ENCODE data around the gene CFDP1.

Gene CFDP1

DNA sequence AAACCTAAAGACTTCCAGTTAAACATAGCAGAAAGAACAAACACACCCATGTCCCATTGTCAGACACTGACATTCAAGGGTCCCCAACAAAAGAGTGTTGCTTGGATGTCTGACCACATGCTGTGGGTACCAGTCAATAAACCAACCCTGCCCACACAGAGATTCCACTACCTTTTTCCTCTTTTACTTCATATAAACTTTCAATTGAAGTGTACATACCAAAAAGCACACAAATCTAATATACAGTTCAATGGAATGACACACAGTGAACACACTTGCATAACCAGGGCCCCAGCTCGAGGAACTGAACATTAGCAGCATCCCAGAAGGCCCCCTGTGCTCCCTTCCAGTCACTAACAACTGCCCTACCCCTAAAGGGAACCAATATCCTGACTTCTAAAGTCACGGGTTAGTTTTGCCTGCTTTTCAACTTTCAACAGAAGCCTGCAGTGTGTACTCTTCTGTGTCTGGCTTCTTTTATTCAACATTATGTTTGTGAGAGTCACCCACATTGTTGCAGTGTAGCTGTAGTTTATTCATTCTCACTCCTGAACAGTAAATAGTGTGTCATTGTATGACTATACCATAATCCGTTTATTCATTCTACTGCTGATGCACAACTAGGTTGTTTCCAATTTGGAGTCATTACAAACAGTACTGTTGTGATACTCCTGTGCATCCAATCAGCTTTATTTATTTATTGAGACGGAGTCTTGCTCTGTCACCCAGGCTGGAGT lies 18.0 kb downstream of the CFDP1 start (continued):
- no peak for TF ChIP-seq ZNF585B (tag by site-specific recombination; IDR thresholded peaks at IDR 0.05)
- no peak for TF ChIP-seq ZNF2 (tag by site-specific recombination; IDR thresholded peaks at IDR 0.05)
- TF ChIP-seq, protein P1, sequence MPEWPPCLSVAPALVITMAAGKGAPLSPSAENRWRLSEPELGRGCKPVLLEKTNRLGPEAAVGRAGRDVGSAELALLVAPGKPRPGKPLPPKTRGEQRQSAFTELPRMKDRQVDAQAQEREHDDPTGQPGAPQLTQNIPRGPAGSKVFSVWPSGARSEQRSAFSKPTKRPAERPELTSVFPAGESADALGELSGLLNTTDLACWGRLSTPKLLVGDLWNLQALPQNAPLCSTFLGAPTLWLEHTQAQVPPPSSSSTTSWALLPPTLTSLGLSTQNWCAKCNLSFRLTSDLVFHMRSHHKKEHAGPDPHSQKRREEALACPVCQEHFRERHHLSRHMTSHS (tag by site-specific recombination; IDR thresholded peaks at IDR 0.05) = no peak
- TF ChIP-seq ATF2 (tag by site-specific recombination; IDR thresholded peaks at IDR 0.05; ENCODE audit: low read depth) = no peak
- no peak for TF ChIP-seq ZNF549 (tag by site-specific recombination; IDR thresholded peaks at IDR 0.05)
- TF ChIP-seq, protein P2, sequence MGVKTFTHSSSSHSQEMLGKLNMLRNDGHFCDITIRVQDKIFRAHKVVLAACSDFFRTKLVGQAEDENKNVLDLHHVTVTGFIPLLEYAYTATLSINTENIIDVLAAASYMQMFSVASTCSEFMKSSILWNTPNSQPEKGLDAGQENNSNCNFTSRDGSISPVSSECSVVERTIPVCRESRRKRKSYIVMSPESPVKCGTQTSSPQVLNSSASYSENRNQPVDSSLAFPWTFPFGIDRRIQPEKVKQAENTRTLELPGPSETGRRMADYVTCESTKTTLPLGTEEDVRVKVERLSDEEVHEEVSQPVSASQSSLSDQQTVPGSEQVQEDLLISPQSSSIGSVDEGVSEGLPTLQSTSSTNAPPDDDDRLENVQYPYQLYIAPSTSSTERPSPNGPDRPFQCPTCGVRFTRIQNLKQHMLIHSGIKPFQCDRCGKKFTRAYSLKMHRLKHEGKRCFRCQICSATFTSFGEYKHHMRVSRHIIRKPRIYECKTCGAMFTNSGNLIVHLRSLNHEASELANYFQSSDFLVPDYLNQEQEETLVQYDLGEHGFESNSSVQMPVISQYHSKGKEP (tag by site-specific recombination; IDR thresholded peaks at IDR 0.05) = no peak
- TF ChIP-seq ZNF544 (tag by site-specific recombination; IDR thresholded peaks at IDR 0.05) = no peak
- no peak for TF ChIP-seq ZNF558 (tag by site-specific recombination; IDR thresholded peaks at IDR 0.05)
- no peak for TF ChIP-seq ZNF514 (tag by site-specific recombination; IDR thresholded peaks at IDR 0.05)
- no peak for TF ChIP-seq ZNF362 (tag by site-specific recombination; IDR thresholded peaks at IDR 0.05)
- no peak for TF ChIP-seq SP3 (tag by site-specific recombination; IDR thresholded peaks at IDR 0.05)
- no peak for TF ChIP-seq OVOL3 (tag by site-specific recombination; IDR thresholded peaks at IDR 0.05)
- TF ChIP-seq ZNF501 (tag by site-specific recombination; IDR thresholded peaks at IDR 0.05) = no peak

- POLR2A ChIA-PET = no interaction called here
- peaks cover 31 to 36% of the 10 kb centered on the region in 2 experiments; a peak in 2 of 3 replicates for H3K36me3 ChIP-seq (ENCODE audit: control insufficient read depth in 2 of 2, insufficient read depth in 1 of 2, low read length in 2 of 2)
- H3K27ac ChIP-seq (ENCODE audit: extremely low read depth, low read depth, low read length) = no peak overlapping the region
- CTCF ChIA-PET = no interaction called here
- no peaks in the 10 kb centered on the region for H3K9me3 ChIP-seq (ENCODE audit: control insufficient read depth, insufficient read depth, low read depth, low read length)
- peaks cover 3% of the 10 kb centered on the region; the same call in 1 of the 2 replicates for H3K4me1 ChIP-seq (ENCODE audit: control insufficient read depth, insufficient read depth, low read length)
- no peak overlapping the region for H3K4me3 ChIP-seq (ENCODE audit: low read depth, low read length)
- TF ChIP-seq, protein P3, sequence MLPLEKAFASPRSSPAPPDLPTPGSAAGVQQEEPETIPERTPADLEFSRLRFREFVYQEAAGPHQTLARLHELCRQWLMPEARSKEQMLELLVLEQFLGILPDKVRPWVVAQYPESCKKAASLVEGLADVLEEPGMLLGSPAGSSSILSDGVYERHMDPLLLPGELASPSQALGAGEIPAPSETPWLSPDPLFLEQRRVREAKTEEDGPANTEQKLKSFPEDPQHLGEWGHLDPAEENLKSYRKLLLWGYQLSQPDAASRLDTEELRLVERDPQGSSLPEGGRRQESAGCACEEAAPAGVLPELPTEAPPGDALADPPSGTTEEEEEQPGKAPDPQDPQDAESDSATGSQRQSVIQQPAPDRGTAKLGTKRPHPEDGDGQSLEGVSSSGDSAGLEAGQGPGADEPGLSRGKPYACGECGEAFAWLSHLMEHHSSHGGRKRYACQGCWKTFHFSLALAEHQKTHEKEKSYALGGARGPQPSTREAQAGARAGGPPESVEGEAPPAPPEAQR (tag by site-specific recombination; IDR thresholded peaks at IDR 0.05) = no peak
- no peak for TF ChIP-seq ZNF155 (tag by site-specific recombination; IDR thresholded peaks at IDR 0.05)
- no peak for TF ChIP-seq ZNF639 (tag by site-specific recombination; IDR thresholded peaks at IDR 0.05)
- no peak for TF ChIP-seq ZNF112 (tag by site-specific recombination; IDR thresholded peaks at IDR 0.05)
- no peak for TF ChIP-seq MEIS1 (CRISPR knock-in tag; IDR thresholded peaks at IDR 0.05; ENCODE audit: borderline replicate concordance)
- no peak for TF ChIP-seq BCL11A (tag by site-specific recombination; IDR thresholded peaks at IDR 0.05; ENCODE audit: low read depth)
- no peak for TF ChIP-seq AEBP2 (tag by site-specific recombination; IDR thresholded peaks at IDR 0.05; ENCODE audit: borderline replicate concordance)
- no peak for TF ChIP-seq ZNF530 (tag by site-specific recombination; IDR thresholded peaks at IDR 0.05; ENCODE audit: low read depth)
- no peak for TF ChIP-seq ZNF335 (tag by site-specific recombination; conservative IDR thresholded peaks at IDR 0.05)
- no peak for TF ChIP-seq RBAK (tag by site-specific recombination; IDR thresholded peaks at IDR 0.05)
- TF ChIP-seq ZNF777 (tag by site-specific recombination; IDR thresholded peaks at IDR 0.05; ENCODE audit: borderline replicate concordance) = no peak
- no peak for TF ChIP-seq ZNF544 (tag by site-specific recombination; IDR thresholded peaks at IDR 0.05)
- TF ChIP-seq IKZF3 (tag by site-specific recombination; IDR thresholded peaks at IDR 0.05) = no peak
- no peak for TF ChIP-seq ZNF324 (tag by site-specific recombination; IDR thresholded peaks at IDR 0.05)
- TF ChIP-seq ZNF621 (tag by site-specific recombination; IDR thresholded peaks at IDR 0.05) = no peak
Measured at GRCh38 chr16:75413951-75414350, 19.4 kb downstream of the CFDP1 start.
